ENCODE data around the gene METTL23. TPM values are rescaled to one million over a fixed set of nuclear protein-coding genes. Genes with fewer than 3 reads are reported as not detected.

Gene METTL23
- total RNA-seq, 2 experiments from 2014 or later: 35.4 to 37.8 TPM

DNA sequence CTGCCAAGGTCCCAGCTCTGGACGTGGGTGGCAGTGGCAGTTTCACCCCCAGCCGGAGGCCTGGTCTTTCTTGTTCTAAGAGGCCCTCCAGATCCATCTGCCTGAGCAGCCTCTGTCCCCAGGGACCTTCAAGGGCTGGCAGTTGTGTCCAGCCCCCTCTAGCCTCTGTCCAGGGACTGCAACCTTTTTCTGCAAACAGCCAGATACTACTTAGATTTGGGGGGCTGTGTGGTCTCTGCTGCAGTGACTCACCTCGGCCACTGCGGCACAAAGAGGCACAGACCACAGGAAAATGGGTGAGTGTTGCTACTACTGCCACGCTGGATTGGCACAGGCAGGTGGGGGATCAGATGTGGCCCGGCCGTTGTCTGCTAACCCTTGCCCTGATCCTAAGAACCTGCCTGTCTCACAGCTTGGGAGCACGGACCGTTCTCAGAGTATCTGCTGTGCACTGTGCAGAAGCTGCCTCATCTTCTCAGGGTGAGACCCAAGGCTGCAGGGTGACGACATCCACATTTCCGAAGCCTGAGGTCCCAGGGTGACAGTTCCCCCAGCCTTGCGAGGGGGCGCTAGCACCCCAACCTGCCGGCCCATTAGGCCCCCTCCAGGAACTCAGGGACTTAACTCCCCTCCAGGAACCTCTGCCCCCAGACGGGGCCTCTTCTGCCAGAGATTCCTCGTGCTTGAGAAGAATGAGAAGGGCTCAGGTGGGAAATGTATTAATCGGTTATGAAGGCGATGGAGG is 43.5 kb upstream of the METTL23 start:
- no peaks in the 10 kb centered on the region for H3K9me3 Mint-ChIP-seq
- Histone ChIP-seq H3K36me3 (ENCODE audit: insufficient read depth, low read length) (no peaks in the 10 kb centered on the region), H3K27ac (ENCODE audit: low read depth in 1 of 2, low read length in 2 of 2) (no peak overlapping the region), H3K4me1 (ENCODE audit: insufficient read depth, low read length) (peaks cover 36% of the 10 kb centered on the region), H3K4me3 (ENCODE audit: low read length) (no peak overlapping the region), H3K9me3 (ENCODE audit: control insufficient read depth in 1 of 2, insufficient read depth in 1 of 2, low read length in 2 of 2) (no peaks in the 10 kb centered on the region), H3K27me3 (ENCODE audit: control insufficient read depth in 1 of 2, insufficient read depth in 2 of 2, low read length in 2 of 2) (no peaks in the 10 kb centered on the region)
- ChIA-PET CTCF (interaction anchor here (3.1 kb wide), 1 partner anchor 12 kb away, joined by 20 read pairs; no protein-coding TSS in a partner anchor), POLR2A (interaction anchor here (2.8 kb wide), 1 partner anchor 12 kb away, joined by 16 read pairs; no protein-coding TSS in a partner anchor)
- peaks cover 11% of the 10 kb centered on the region for H3K4me1 Mint-ChIP-seq (ENCODE audit: low read depth)
- H3K4me3 Mint-ChIP-seq: no peak overlapping the region
- DNase-seq (no peak), ATAC-seq (ENCODE audit: poor library complexity) (no peak)
- H3K36me3 Mint-ChIP-seq (ENCODE audit: low read depth): no peaks in the 10 kb centered on the region
- H3K27ac Mint-ChIP-seq: no peak overlapping the region
- no peaks in the 10 kb centered on the region for H3K27me3 Mint-ChIP-seq
- TF ChIP-seq, protein P1, sequence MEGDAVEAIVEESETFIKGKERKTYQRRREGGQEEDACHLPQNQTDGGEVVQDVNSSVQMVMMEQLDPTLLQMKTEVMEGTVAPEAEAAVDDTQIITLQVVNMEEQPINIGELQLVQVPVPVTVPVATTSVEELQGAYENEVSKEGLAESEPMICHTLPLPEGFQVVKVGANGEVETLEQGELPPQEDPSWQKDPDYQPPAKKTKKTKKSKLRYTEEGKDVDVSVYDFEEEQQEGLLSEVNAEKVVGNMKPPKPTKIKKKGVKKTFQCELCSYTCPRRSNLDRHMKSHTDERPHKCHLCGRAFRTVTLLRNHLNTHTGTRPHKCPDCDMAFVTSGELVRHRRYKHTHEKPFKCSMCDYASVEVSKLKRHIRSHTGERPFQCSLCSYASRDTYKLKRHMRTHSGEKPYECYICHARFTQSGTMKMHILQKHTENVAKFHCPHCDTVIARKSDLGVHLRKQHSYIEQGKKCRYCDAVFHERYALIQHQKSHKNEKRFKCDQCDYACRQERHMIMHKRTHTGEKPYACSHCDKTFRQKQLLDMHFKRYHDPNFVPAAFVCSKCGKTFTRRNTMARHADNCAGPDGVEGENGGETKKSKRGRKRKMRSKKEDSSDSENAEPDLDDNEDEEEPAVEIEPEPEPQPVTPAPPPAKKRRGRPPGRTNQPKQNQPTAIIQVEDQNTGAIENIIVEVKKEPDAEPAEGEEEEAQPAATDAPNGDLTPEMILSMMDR (IDR thresholded peaks at IDR 0.05): no peak
- intact Hi-C loops (cut with DNase I, micrococcal nuclease): loop anchor here in 1 of 2 experiments (5.0 kb wide), 1 partner anchor 61 kb away; no protein-coding TSS in a partner anchor

DNA sequence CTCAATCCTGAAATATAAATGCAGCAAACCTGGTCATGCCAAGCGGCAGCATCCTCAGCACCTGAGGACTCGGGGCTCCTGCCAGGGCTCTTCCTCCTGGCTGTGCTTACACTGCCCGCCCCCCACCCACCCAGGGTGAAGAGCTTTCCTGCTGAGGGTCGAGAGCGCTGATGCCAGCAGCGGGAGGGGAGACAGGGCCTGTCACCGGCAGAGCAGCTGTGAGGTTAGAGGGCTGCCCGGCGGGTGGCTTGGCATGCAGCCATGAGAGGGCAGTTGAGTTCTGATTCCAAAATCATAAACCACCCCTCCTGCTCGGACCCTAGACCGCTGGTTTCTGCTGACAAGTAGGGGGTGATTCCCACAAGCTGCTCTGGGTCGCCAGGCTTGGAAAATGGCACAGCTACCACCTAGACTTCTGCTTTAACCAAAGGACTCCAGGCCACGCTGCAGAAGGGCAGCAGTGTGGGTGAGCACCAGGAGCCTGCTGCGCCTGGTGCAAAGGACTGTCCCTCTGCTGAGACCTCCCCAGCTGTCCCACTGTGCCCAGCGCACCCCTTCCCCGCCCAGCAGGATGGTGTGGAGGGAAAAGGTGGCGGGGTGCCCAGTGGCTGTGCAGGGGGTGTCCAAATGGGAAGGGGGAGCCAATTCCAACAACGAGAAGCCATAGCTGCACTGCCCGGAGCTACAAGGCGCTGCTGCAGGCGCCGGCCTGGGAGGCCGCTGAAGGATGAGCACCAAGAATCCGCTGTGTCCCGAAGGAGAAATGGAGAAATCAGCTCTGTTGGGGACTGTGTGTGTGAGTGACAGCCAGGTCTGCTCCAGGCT is 42.5 kb upstream of the METTL23 start:
- Mint-ChIP-seq H3K27me3 (no peaks in the 10 kb centered on the region), H3K36me3 (ENCODE audit: low read depth) (no peaks in the 10 kb centered on the region), H3K4me1 (ENCODE audit: low read depth) (peaks cover 11% of the 10 kb centered on the region), H3K4me3 (no peak overlapping the region), H3K9me3 (no peaks in the 10 kb centered on the region), H3K27ac (no peak overlapping the region)
- Histone ChIP-seq H3K27ac (ENCODE audit: low read depth in 1 of 2, low read length in 2 of 2) (no peak overlapping the region), H3K27me3 (ENCODE audit: control insufficient read depth in 1 of 2, insufficient read depth in 2 of 2, low read length in 2 of 2) (no peaks in the 10 kb centered on the region), H3K4me1 (ENCODE audit: insufficient read depth, low read length) (peaks cover 27% of the 10 kb centered on the region), H3K9me3 (ENCODE audit: control insufficient read depth in 1 of 2, insufficient read depth in 1 of 2, low read length in 2 of 2) (no peaks in the 10 kb centered on the region), H3K36me3 (ENCODE audit: insufficient read depth, low read length) (no peaks in the 10 kb centered on the region), H3K4me3 (ENCODE audit: low read length) (no peak overlapping the region)
- CTCF ChIA-PET: no interaction called here
- DNase-seq (no peak), ATAC-seq (ENCODE audit: poor library complexity) (no peak)
- intact Hi-C loops (cut with DNase I, micrococcal nuclease): loop anchor here in 1 of 2 experiments (5.0 kb wide), 1 partner anchor 62 kb away; no protein-coding TSS in a partner anchor
- TF ChIP-seq, protein P1 (IDR thresholded peaks at IDR 0.05): no peak
- POLR2A ChIA-PET: no interaction called here

DNA sequence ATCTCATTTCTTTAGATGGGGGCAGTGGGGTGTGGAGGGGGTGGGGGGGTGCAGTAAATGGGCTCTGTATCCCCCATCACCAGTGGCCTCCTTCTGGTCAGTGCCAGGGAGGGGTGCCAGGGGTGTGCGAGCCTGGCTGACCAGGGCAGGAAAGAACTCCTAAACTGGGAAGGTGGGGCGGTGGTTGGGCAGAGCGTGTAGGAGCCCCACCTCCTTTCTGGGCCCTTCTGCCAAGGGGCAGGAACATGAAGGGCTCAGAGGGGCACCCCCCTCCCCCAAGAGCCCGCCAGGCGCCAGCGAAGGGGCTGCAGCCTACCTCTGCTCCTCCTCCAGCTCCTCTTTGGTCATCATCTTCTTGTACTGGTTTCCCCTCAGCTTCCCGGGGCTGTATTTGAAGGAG is 41.9 kb upstream of the METTL23 start:
- intact Hi-C loops (cut with DNase I, micrococcal nuclease): loop anchor here in 1 of 2 experiments (5.0 kb wide), 1 partner anchor 62 kb away; no protein-coding TSS in a partner anchor
- ATAC-seq (ENCODE audit: poor library complexity): no peak
- CTCF ChIA-PET: no interaction called here

More for the DNA sequence above, 41.9 kb upstream of the METTL23 start:
- POLR2A ChIA-PET: no interaction called here
- TF ChIP-seq, protein P1 (IDR thresholded peaks at IDR 0.05): no peak
- DNase-seq: no peak
- Histone ChIP-seq H3K36me3 (ENCODE audit: insufficient read depth, low read length) (no peaks in the 10 kb centered on the region), H3K9me3 (ENCODE audit: control insufficient read depth in 1 of 2, insufficient read depth in 1 of 2, low read length in 2 of 2) (no peaks in the 10 kb centered on the region), H3K27ac (ENCODE audit: low read depth in 1 of 2, low read length in 2 of 2) (no peak overlapping the region), H3K4me3 (ENCODE audit: low read length) (no peak overlapping the region), H3K4me1 (ENCODE audit: insufficient read depth, low read length) (peaks cover 25% of the 10 kb centered on the region), H3K27me3 (ENCODE audit: control insufficient read depth in 1 of 2, insufficient read depth in 2 of 2, low read length in 2 of 2) (no peaks in the 10 kb centered on the region)
- no peaks in the 10 kb centered on the region for H3K36me3 Mint-ChIP-seq (ENCODE audit: low read depth)
- H3K27ac Mint-ChIP-seq: no peak overlapping the region
- no peak overlapping the region for H3K4me3 Mint-ChIP-seq
- peaks cover 11% of the 10 kb centered on the region for H3K4me1 Mint-ChIP-seq (ENCODE audit: low read depth)
- no peaks in the 10 kb centered on the region for H3K27me3 Mint-ChIP-seq
- H3K9me3 Mint-ChIP-seq: no peaks in the 10 kb centered on the region
